AML-193 (cell line): ENCODE measurements around the gene SNTB2.
A peak's percentile ranks its signal among the peaks of the same experiment; 100 is the strongest.
"Not testable (repeated sequence)": the region's sequence is repeated elsewhere in the genome, so short reads cannot be mapped to it uniquely, and the experiment has no call there.

Experiments used
- DNase-seq, 2 experiments: peaks; one replicate each; lab custom pipeline; 2025; lab: John Stamatoyannopoulos, UW

Gene SNTB2

DNA sequence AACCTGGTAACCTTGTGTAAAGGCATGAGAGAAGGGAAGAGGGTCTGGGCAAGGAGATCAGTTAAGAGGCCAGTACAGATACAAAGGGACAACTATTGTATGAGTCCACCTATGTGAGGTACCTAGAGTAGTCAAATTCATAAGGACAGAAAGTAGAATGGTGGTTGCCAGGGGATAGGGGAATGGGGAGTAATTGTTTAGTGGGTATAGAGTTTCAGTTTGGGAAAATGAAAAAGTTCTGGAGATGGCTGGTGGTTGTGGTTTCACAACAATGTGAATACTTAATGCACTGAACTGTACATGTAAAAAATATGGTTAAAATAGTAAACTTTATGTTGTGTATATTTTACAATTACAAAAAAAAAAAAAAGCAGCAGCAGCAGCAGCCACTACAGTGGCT is 49.4 kb downstream of the SNTB2 start:
- no peak for DNase-seq

DNA sequence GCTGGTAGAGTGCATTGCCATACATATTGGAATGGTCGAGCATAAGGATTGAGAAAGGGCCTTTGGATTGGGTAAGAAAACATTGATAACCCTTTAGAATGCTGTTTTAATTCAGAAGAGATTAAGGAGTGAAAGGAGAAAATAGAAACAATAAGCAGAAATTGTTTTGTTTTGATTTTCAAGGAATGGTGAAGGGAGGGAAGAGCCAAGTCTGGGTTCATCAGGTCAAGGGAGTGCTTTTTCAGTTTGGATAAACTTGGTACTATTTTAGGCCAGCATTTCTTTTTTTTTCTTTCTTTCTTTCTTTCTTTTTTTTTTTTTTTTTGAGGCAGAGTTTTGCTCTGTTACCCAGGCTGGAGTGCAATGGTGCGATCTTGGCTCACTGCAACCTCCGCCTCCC is 50.3 kb downstream of the SNTB2 start:
- DNase-seq: no peak

DNA sequence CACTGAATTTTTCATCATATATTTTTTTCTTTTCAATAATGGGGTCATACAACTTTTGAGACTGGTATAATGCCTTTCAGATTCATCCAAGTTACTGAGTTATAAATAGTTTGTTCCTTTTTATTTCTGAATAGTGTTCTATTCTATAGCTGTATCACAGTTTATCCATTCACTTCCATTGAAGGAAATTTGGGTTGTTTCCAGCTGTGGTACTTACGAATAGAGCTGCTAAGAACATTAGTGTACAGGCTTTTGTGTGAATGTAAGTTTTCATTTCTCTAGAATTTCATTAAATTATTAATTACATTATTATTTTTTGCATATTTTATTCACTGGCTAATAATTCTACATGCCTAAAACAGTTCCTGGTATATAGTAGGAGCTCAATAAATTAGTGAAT is 52.9 kb downstream of the SNTB2 start:
- no peak for DNase-seq

DNA sequence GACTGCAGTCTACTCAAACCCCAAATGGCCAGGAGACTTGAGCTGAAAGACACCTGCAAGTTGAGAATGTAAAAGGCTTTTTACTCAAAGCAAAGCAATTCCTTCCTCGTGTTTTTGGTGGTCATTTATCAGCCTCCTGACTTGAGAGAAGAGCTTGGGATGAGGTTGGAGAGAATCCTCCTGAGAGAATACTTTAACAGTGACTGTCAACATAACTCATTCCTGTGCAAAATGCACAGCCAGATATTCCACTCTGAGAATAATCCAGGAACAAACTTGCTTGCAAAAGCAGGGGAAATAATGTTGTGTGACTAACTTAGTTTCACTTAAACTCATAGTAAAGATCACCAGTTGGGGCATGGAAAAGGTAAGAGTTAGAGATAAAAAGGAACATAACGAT is 53.4 kb downstream of the SNTB2 start:
- no peak for DNase-seq

DNA sequence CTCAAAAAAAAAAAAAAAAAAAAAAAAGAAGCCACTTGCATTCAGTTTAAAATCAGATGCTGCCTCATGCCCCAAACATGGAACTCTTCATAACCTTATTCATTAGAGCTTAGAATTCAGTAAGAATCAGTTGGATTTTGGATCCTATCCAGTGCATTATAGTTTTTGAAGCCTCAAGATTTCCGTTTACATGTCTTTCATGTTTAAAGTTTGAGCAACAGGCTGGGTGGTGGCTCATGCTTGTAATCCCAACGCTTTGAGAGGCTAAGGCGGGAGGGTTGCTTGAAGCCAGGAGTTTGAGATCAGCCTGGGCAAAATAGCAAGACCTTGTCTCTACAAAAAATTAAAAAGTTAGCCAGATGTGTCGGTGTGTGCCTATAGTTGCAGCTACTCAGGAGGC is 55.0 kb downstream of the SNTB2 start:
- DNase-seq: no peak

DNA sequence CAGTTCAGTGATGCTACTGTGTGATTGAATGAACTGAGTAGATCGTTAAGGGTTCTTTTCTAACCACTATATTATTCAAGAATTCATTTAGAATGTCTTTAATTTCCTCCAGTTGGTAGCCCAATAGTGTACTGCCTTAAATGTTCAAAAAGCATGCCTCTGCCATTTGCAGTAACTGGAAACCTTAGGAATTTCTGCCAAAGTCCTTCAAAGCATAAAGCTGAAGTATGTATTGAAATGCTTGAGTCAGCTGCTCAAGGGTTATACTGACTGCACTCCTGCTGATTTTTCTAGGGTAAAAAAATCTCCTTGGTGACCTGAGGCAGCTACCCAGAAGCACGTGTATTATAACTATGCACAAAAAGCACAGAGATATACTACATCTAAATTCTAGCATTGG is 56.5 kb downstream of the SNTB2 start:
- no peak for DNase-seq

DNA sequence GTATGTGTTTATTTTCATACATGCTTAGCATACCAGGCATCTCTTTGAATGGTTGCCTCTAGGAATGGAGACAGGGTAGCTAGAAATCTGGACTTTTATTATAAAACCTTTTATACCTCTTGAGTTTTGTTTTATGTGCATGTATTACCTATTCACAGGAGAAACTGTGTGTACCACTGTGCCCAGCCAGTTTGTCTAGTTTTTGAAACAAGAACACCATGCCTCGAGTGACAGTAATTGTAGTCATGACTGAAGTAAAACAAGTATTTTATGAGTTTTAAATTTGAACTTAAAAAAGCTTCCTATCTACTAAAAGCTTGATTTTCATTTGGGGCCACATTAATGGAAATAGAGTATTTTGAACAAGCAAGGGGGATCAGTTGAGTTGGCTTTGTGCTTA is 57.4 kb downstream of the SNTB2 start:
- no peak for DNase-seq

DNA sequence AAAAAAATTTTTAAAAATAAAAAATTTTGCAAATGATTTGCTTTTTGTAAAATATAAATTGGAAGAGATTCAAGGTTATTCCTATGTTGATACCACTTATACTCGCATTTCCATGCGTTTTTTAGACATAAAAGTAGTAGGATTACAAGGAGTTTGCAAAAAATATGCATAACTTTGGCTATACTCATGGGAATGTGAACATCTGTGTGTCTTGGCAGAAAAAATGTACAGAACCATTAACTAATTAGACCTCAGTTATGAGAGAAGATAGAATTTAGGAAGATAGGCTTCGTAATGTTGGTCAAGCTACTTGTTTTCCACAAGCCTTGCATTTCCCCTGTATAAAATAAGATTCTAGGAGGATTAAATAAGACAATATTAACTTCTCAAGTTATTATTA is 63.1 kb downstream of the SNTB2 start:
- DNase-seq: no peak

DNA sequence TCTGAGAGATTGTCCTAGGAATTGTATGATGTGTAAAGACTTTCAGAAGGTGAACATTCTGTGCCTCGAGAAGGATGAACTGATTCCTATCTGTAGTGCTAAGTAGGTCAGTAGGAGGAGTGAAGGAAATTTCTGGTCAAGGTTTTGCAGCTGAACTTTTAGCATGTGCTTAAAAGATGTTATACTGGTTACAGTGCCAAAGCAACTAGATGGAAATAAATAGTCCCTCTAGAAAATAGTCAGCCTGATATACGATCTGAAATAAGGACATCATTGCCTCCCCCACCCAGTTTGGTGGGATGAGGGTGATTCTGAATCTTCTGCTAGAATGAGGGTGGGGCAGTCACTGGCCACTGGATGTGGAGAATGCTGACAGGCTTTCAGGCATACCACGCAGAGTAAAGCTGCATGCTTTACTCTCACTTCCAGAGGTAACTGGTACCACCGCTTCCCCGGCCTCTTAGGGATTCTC is 66.9 kb downstream of the SNTB2 start:
- DNase-seq: no peak

DNA sequence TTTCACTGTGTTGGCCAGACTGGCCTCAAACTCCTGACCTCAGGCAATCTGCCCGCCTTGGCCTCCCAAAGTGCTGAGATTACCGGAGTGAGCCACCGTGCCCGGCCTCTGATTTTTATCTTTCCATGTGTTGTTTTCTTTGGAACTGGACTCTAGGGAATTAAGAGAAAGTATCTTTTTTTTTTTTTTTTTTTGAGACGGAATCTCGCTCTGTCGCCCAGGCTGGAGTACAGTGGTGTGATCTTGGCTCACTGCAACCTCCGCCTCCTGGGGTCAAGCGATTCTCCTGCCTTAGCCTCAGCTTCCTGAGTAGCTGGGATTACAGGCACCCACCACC is 72.4 kb downstream of the SNTB2 start:
- DNase-seq: not testable (repeated sequence)

DNA sequence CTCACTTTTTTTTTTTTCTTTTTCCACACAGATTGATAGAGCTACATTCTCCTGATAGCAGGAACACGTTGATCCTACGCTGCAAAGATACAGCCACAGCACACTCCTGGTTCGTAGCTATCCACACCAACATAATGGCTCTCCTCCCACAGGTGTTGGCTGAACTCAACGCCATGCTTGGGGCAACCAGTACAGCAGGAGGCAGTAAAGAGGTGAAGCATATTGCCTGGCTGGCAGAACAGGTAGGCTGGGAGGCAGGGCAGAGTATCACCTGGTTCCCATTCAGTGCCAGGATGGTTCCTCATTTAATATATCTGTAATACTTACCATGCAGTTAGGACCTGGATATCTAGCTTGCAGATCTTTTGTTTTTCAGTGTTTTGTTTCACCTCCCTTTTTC is 73.1 kb downstream of the SNTB2 start:
- no peak for DNase-seq

DNA sequence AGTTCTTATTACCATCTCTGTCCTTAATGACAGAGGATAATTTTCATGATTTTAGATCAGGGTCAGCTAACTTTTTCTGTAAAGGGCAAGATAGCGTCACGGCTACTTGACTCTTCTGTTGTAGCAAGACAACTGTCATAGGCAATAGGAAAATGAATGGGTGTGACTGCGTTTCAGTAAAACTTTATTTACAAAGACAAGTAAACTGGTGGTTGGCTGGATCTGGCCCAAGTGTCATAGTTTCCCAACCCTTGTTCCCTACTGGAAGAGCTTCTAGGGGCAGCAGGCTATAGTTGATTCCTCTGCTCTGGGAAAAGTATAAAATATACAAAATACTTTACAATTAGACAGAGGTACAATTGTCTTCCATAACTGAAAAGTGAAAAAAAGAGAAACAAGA is 73.5 kb downstream of the SNTB2 start:
- no peak for DNase-seq

DNA sequence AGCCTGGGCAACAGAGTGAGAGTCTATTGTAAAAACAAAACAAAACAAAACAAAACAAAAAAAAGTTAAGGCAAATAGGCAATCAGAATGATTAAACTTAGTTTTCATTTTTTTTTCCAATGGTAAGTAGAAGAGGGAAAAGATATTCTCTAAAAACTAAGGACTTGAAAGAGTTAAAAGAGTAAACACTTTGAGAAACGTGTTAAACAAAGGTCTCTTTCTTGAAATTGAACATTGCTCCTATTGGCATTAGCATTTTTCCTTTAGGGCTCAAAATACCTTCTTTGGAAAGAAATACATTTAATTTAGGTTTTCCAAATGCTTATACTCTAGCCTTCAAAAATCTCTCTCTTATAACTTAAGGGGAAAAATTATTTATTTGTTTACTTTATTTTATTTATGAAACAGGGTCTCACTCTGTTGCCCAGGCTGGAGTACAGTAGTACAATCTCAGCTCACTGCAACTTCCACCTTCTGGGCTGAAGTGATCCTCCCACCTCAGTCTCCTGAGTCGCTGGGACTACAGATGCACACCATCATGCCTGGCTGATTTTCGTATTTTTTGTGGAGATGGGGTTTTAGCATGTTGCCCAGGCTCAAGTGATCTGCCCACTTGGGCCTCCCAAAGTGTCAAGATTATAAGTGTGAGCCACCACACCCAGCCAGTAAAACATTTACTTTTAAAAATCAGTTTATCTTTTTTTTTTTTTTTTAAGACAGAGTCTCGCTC is 79.5 kb downstream of the SNTB2 start:
- DNase-seq: no peak

DNA sequence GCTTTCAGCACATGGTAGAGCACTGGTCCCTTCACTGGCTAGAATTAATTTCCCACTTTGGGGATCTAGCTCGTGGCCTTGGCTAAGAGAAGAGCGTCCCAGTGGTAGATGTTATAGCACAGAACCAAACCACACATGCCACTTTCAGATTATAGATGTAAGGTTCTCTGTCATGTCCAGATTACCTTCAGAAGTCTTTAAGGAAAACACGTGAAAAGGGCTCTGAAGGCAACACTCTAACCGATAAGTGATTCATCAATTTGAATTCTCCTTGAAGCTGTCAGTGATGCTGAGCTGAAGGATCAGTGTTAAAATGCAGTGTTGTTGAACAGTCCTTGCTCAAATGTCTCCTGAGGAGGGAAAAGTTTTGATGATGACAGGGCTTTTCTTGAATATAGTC is 80.7 kb downstream of the SNTB2 start:
- no peak for DNase-seq

DNA sequence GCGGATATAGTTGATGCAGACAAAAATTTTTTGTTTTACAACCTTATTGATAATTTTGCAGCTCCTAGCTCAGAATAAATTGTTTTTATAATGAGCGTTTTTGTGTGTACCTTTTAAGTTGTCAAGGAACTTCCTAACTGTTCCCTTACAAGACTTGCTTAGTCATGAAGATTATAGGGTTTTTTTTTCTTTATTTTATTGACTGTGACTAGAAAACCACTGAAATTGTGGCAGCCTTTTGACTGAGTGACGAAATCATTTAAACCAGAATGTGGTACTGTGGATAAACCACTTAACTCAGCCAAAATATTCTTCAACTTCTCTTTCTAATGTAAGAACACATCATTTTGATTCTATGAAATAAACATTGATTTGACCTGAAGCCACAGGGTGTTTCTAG is 83.4 kb downstream of the SNTB2 start:
- DNase-seq: peak; percentile 54 to 55

DNA sequence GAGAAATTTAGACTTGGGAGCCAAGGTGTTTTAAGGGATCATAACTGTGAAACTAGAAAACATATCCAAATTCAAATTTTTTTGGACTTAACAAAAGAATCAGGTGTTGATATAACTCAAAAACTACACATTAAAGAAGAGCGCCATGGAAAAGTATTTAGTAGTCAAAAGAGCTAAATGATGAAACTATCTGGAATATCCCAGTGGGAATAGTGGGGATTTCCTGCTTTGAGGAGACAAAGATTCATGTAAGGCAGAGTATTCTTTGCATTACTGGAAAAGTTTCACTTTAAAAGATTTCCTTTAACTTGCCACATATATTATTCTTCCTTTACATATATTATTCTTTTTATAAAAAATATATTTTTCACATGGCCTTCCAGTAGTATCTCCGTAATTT is 83.9 kb downstream of the SNTB2 start:
- no peak for DNase-seq

DNA sequence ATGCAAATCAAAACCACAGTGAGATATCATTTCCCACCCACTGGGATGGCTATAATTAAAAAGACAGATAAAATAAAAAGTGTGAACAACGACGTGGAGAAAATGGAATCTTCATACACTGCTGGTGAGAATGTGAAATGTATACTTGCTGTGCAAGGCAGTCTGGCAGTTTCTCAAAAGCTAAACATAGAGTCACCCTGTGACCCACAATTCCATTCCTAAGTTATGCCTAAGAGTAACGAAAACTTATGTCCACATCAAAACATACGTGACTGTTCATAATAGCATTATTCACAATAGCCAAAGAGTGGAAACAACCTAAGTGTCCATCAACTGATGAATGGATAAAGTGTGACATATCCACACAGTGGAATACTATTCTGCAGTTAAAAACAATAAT is 86.0 kb downstream of the SNTB2 start:
- no peak for DNase-seq

DNA sequence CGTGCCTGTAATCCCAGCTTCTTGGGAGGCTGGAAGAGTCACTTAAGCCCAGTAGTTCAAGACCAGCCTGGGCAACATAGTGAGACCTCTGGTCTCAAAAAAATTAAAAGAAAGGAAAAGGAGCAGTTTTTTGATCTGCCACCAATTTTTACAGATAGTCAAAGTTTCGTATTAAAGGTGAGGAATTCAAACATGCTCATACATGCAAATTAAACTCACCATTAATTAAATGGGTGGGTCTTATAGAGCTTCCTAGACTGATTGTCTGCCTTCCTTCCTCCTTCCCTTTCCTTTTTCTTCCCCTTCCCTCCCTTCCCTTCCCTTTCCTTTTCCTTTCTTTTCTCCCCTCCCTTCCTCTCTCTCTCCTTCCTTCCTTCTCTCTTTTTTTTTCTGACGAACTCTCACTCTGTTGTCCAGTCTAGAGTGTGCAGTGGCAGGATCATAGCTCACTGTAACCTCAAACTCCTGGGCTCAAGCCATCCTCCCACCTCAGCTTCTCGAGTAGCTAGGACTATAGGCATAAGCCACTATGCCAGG is 87.8 kb downstream of the SNTB2 start:
- DNase-seq: no peak

DNA sequence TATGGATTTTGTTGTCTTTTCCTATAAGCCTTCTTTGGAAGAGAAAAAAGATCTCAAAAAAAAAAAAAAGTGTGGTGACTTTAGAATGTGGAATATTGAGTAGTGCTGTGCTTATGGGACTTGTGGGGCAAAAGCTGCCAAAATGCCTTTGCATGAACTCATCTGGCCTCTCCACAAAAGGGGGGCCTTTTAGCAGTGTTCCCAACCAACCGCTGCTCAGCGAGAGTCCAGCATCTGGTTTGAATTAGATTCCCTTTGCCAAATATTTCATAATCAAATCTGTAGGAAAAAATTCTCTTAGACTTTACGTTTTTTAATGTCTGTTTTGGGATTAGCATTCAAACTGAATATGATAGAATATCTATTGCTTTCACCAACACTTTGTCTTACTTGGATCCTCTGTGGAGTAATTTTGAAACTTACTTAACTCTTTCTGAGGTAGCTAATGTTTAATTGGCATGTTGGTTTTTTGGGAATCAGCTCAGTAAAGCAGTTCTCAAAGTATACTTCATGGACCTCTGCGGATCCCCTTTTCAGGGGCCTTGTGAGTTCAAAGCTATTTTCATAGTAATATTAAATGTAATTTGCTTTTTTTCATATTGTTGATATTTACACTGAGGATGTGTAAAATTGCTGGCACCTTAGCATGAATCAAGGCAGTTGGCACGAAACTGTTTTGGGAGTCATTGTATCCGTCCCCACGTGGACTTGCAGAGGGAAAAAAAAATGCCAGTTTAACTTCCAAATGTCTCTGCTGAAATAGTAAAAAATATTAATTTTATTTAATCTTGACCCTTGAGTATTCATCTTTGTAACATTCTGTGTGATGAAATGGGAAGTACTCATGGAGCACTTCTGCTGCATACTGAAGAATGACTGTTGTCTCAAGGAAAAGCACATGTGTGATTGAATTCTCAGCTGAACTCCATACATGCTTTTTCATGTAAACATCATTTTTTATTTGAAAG is 89.5 kb downstream of the SNTB2 start:
- no peak for DNase-seq

DNA sequence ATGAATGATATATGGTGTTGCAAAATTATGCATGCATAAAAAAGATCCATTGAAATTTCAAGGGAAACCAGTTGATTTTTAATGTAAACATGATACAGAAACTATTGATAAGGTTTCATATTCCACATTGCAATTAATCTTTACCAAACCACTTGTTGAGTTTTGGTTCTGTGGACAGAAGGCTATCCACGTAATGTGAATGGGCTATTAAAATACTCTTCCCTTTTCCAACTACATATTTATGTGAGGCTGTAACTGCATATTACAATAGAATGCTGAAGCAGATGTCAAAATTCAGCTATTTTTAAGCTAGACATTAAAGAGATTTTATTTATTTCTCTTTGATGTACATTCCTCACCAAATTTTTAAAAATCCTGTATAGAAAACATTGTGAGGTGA is 90.4 kb downstream of the SNTB2 start:
- no peak for DNase-seq

DNA sequence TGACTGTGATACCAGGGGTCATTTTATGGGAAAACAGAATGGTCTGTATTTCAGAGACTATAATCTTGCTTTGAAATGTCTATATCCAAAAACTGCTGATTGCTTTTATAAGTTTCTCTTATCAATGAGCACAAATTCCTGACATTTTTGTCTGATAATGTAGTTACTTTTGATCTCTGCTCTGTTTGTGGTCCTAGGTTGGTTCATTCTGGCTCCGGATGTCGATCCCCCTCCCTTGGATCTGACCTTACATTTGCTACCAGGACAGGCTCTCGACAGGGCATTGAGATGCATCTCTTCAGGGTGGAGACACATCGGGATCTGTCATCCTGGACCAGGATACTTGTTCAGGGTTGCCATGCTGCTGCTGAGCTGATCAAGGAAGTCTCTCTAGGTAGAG is 96.9 kb downstream of the SNTB2 start:
- no peak for DNase-seq

DNA sequence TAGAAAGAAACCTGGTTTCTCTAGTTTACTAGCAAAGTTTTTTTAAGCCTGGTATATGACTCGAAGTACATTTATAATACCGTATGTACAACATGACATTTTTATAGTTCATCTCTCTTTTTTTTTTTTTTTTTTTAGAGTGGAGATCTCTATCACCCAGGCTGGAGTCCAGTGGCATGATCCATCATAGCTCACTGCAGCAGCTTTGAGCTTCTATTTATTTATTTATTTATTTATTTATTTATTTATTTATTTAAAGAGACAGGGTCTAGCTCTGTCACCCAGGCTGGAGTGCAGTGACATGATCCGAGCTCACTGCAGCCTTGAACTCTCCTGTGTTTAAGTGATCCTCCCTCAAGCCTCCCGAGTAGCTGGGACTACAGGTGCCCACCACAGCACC is 98.3 kb downstream of the SNTB2 start:
- no peak for DNase-seq
